22Rv1 (cell line): ENCODE results near the gene RAD51B.

ENCODE experiments used
- ZFX ChIP-seq: fragments of 450-650 bp; IDR thresholded peaks from 2 replicates; pipeline ENCODE4 v1.6.1; 2017; ENCODE audit warnings: antibody characterized with exemption, borderline replicate concordance
- TF ChIP-seq, protein P1 (sequence below): fragments of 450-650 bp; IDR thresholded peaks from 2 replicates; pipeline ENCODE4 v1.5.1; 2017; ENCODE audit warnings: mild to moderate bottlenecking

- TF ChIP-seq, protein P1, sequence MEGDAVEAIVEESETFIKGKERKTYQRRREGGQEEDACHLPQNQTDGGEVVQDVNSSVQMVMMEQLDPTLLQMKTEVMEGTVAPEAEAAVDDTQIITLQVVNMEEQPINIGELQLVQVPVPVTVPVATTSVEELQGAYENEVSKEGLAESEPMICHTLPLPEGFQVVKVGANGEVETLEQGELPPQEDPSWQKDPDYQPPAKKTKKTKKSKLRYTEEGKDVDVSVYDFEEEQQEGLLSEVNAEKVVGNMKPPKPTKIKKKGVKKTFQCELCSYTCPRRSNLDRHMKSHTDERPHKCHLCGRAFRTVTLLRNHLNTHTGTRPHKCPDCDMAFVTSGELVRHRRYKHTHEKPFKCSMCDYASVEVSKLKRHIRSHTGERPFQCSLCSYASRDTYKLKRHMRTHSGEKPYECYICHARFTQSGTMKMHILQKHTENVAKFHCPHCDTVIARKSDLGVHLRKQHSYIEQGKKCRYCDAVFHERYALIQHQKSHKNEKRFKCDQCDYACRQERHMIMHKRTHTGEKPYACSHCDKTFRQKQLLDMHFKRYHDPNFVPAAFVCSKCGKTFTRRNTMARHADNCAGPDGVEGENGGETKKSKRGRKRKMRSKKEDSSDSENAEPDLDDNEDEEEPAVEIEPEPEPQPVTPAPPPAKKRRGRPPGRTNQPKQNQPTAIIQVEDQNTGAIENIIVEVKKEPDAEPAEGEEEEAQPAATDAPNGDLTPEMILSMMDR: no peak
- TF ChIP-seq ZFX: no peak
Observed at GRCh38 chr14:68508581-68508980, 689.0 kb downstream of the RAD51B start.
